Calu3 (cell line): ENCODE results near the gene ZNF670. TPM values are rescaled to one million over a fixed set of nuclear protein-coding genes. Genes with fewer than 3 reads are reported as not detected.
"Not testable (repeated sequence)": the region's sequence is repeated elsewhere in the genome, so short reads cannot be mapped to it uniquely, and the experiment has no call there.

Experiments used
- Bru-seq: library from RNA; stranded (reverse); fragments of 400-500 nt; gene quantifications from one replicate; lab custom pipeline; 2021; lab: Mats Ljungman, UMichigan
- BruChase-seq, 2 experiments: library from RNA; stranded (reverse); fragments of 400-500 nt; gene quantifications; one replicate each; lab custom pipeline; 2021; lab: Mats Ljungman, UMichigan
- BruUV-seq: library from RNA; stranded (reverse); fragments of 400-500 nt; replicated peaks from 2 replicates; lab custom pipeline; 2021; lab: Mats Ljungman, UMichigan
- CTCF ChIA-PET: fragments of 300-600 bp; sonication (Branson Sonifier 250); formaldehyde crosslinking; loops from one replicate; lab custom pipeline; 2022; ENCODE audit warnings: antibody characterized with exemption; lab: Charles Lee
- DNase-seq: peaks from one replicate; pipeline ENCODE4 v3.0.0; 2022
- H3K27ac Mint-ChIP-seq: one replicate; pipeline ENCODE4 v1.8.0; 2022; ENCODE audit warnings: mixed read lengths; ENCODE audit not compliant: unreplicated experiment
- H3K27me3 Mint-ChIP-seq: one replicate; pipeline ENCODE4 v1.8.0; 2022; ENCODE audit warnings: mixed read lengths; ENCODE audit not compliant: unreplicated experiment
- H3K36me3 Mint-ChIP-seq: one replicate; pipeline ENCODE4 v1.8.0; 2022; ENCODE audit warnings: mild to moderate bottlenecking, moderate library complexity, mixed read lengths; ENCODE audit not compliant: insufficient read depth, unreplicated experiment
- H3K4me1 Mint-ChIP-seq: one replicate; pipeline ENCODE4 v1.8.0; 2022; ENCODE audit warnings: mild to moderate bottlenecking, low read depth, mixed read lengths; ENCODE audit not compliant: unreplicated experiment
- H3K4me3 Mint-ChIP-seq: one replicate; pipeline ENCODE4 v1.8.0; 2022; ENCODE audit warnings: mild to moderate bottlenecking, low read depth, moderate library complexity, mixed read lengths; ENCODE audit not compliant: unreplicated experiment
- H3K9me3 Mint-ChIP-seq: one replicate; pipeline ENCODE4 v1.8.0; 2022; ENCODE audit warnings: low read depth, mixed read lengths; ENCODE audit not compliant: unreplicated experiment
- CTCF ChIP-seq: fragments of 200-600 bp; IDR thresholded peaks from one replicate; pipeline ENCODE4 v1.8.0; 2022; ENCODE audit warnings: antibody characterized with exemption; ENCODE audit not compliant: unreplicated experiment
- intact Hi-C: fragments of 100-400 bp; cut with micrococcal nuclease; formaldehyde crosslinking; loops from one replicate; pipeline ENCODE4 v1.10.0; 2022; ENCODE audit not compliant: unreplicated experiment
- long read RNA-seq: library from polyadenylated mRNA; stranded (forward); transcript quantifications from one replicate; pipeline ENCODE4 v2.0.0, GENCODE V29; 2022
- total RNA-seq: library from RNA; stranded (reverse); gene quantifications from 2 replicates; pipeline ENCODE4 v1.2.3, GENCODE V29; 2022

The ZNF670 gene
- total RNA-seq (3.9 and 6.1 TPM in 2 replicates), Bru-seq, nascent RNA (percentile 80 among the genes with signal in this experiment), BruChase-seq, experiment 1, labeled RNA remaining after a 6-hour chase (percentile 63 among the genes with signal in this experiment), BruChase-seq, experiment 2, labeled RNA remaining after a 2-hour chase (percentile 85 among the genes with signal in this experiment)
- long read RNA-seq, transcript ZNF670-201 (4 exons, 1,994 nt), result major isoform, 11 of 13 reads
- long read RNA-seq, partial matches to known transcripts, result 0 of 13 reads
- long read RNA-seq, other reads (novel, unspliced or antisense), result 2 of 13 reads

DNA sequence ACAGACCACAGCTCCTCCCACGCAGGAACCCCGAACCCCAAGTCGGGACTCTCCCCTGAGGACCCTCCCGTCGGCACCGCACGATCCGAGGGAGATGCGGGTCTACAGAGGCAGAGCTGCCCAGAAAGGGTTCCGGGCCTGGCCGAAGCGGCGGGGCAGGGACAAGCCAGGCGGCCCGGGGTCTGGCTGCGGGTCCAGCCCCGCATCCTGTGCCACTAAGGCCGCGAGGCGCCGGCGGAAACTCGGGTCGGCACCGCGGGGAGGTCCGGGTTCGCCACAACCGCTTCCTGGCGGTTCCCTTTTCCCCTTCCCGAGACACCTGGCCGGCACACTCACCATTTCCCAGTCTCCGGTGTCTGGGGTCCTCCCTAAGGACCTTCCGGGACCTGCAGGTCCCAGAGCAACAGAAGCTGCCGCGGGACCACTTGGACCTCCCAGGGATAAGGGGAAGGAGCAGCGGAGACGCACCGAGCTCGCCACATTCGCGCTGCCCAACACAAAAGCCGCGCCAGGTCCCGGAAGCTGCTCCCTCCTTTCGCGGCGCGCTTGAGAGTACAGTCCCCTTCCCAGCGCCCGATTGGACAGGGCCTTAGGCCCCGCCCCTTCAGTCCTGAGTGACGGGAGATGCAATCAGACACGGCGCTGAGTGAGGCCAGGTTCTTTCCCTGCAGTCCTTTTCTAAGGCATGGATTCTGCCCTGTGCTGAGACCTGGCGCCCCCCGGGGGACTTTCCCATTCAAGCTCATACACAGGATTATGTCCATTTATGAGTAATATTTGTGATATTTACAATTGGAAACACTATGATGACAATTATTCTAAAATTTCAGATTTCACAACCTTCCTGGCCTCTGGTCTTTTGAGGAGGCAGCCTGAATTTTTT lies at the start of gene ZNF670:
Gene ZNF670 (minus strand): TSS at position 554 of the 883 bp plus-strand sequence. CDS start 215 bp downstream, at position 339.
- Mint-ChIP-seq H3K4me1 (peaks cover 10% of the 10 kb centered on the region), H3K27me3 (no peaks in the 10 kb centered on the region), H3K27ac (peak within 1 kb of the TSS; percentile 67), H3K9me3 (peaks cover 19% of the 10 kb centered on the region), H3K4me3 (peak within 1 kb of the TSS; percentile 84), H3K36me3 (peaks cover 27% of the 10 kb centered on the region)
- CTCF ChIA-PET, result interaction anchor here (0.7 to 1.0 kb wide), 3 partner anchors 34 to 795 kb away, joined by 3 to 7 read pairs (median 3); no protein-coding TSS in a partner anchor
- intact Hi-C loops, result loop anchor here (5.0 kb wide), 1 partner anchor 71 kb away; the partner anchor contains the start of gene ZNF695
- no peak for TF ChIP-seq CTCF
- BruUV-seq, result no TSS peak
- peak; percentile 97 for DNase-seq

DNA sequence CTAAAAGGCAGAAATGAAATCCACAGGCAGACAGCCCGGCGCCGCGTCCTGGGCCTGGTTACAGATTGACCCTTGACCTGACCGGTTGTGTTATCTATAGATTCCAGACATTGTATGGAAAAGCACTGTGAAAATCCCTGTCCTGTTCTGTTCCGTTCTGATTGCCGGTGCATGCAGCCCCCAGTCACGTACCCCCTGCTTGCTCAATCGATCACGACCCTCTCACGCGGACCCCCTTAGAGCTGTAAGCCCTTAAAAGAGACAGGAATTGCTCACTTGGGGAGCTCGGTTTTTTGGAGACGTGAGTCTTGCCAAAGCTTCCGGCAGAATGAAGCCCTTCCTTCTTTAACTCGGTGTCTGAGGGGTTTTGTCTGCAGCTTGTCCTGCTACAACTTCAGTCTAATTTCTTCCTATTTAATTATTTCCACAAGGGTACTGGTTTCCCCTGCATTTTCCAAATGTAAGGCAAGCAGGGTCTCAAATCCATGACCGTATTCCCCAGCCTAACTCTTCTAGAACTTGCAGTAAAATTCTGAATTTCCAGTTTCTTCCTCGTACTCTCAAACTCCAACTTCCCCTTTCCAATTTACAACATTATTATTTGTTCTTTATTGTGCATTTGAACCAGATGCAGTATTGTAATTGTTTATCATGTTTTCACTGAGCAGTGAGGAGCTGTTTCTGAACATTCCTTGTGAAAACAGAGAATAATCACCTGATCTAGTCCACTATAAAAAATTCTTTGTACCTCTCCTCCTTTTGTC lies 49.1 kb upstream of the ZNF670 start:
- peak overlapping the region; percentile 57 for H3K27ac Mint-ChIP-seq
- H3K36me3 Mint-ChIP-seq, H3K9me3 Mint-ChIP-seq, H3K27me3 Mint-ChIP-seq, DNase-seq, CTCF ChIA-PET: not testable (repeated sequence)
- TSS peak; percentile 95 for BruUV-seq
- peaks cover 10% of the 10 kb centered on the region for H3K4me1 Mint-ChIP-seq
- intact Hi-C loops, result loop anchor here (2.0 kb wide), 1 partner anchor 41 kb away; no protein-coding TSS in a partner anchor
- peak overlapping the region; percentile 67 for H3K4me3 Mint-ChIP-seq

DNA sequence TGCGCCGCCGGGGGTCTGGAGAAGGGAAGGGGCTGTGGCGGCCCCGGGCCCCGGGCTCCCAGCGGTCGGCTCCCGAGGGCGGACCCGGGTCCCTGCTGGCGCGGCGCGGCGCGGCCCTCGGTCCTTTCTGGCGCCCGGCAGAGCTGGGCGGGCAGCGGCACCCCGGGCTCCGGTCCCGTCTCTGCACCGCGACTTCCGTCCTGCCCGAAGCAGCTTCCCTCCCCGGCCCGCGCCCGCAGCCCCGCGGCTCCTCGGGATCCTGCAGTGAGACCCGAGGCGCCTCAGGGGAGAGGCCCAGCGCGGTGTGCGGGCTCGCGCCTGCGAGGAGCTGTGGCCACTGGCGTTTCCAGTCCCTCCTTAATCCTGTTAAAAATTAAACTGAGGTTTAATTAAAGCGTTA lies 48.0 kb upstream of the ZNF670 start:
- CTCF ChIA-PET, H3K9me3 Mint-ChIP-seq, DNase-seq, H3K4me3 Mint-ChIP-seq, intact Hi-C loops, H3K27me3 Mint-ChIP-seq, H3K27ac Mint-ChIP-seq, BruUV-seq: not testable (repeated sequence)
- Mint-ChIP-seq H3K4me1 (peaks cover 10% of the 10 kb centered on the region), H3K36me3 (peaks cover 11% of the 10 kb centered on the region)

DNA sequence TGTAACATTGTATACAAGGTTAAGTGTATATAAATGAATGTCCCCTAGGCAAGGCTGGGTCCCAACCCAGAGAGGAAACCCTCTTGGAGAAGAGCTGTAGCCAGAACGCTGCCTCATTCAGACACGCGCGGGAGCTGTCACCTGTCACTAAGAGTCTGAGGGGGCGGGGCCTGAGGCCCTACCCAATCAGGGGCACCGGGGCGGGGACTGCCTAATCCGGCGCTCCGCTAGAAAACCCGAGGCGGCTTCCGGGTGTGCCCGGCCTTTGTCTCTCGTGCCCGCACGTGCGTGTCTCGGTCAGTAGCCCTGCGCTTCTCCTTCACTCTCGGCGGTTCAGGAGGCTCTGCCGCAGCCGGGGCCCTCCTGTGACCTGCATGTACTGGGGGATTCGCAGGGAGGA lies 47.6 kb upstream of the ZNF670 start:
- H3K27me3 Mint-ChIP-seq, CTCF ChIA-PET, DNase-seq, BruUV-seq, H3K4me3 Mint-ChIP-seq, H3K27ac Mint-ChIP-seq, intact Hi-C loops, H3K9me3 Mint-ChIP-seq: not testable (repeated sequence)
- H3K36me3 Mint-ChIP-seq, result peaks cover 12% of the 10 kb centered on the region
- H3K4me1 Mint-ChIP-seq, result peaks cover 10% of the 10 kb centered on the region

DNA sequence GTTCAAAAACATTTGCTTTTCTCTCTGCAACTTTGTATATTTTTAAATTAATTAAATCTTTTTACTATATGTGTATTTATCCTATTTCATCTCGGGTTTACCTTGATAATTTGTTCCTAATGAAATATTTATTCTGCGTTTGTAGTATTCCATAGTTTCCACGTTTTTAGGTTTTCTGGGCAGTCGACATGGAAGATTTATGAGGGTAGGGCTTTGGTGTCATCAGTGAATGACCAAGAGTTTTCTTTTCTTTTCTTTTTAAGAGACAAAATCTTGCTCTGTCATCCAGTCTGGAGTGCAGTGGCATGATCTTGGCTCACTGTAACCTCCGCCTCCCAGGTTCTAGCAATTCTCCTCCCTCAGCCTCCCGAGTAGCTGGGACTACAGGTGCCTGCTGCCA lies 42.8 kb upstream of the ZNF670 start:
- TF ChIP-seq CTCF, result no peak
- Mint-ChIP-seq H3K4me1 (no peaks in the 10 kb centered on the region), H3K36me3 (peaks cover 8% of the 10 kb centered on the region), H3K4me3 (no peak overlapping the region), H3K27ac (no peak overlapping the region), H3K9me3 (no peaks in the 10 kb centered on the region), H3K27me3 (no peaks in the 10 kb centered on the region)
- no TSS peak for BruUV-seq
- DNase-seq, result no peak
- CTCF ChIA-PET, result interaction anchor here (0.7 kb wide), 1 partner anchor 340 kb away, joined by 4 read pairs; no protein-coding TSS in a partner anchor
- intact Hi-C loops, result no loop called here

DNA sequence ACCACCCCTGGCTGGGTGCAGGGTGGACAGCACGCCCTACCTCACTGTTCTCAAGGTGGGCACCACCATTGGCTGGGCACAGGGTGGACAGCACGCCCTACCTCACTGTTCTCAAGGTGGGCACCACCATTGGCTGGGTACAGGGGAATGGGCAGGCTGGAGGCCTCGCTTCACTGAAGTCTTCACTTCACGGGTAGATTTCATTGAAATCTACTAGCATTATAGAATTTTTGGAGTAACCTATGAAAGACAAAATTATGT lies 41.7 kb upstream of the ZNF670 start:
- peaks cover 11% of the 10 kb centered on the region for H3K36me3 Mint-ChIP-seq
- intact Hi-C loops, DNase-seq, H3K9me3 Mint-ChIP-seq, H3K27ac Mint-ChIP-seq, BruUV-seq, CTCF ChIA-PET, H3K27me3 Mint-ChIP-seq, H3K4me3 Mint-ChIP-seq, H3K4me1 Mint-ChIP-seq: not testable (repeated sequence)
